ENCODE data around the gene VWA5B1.

DNA sequence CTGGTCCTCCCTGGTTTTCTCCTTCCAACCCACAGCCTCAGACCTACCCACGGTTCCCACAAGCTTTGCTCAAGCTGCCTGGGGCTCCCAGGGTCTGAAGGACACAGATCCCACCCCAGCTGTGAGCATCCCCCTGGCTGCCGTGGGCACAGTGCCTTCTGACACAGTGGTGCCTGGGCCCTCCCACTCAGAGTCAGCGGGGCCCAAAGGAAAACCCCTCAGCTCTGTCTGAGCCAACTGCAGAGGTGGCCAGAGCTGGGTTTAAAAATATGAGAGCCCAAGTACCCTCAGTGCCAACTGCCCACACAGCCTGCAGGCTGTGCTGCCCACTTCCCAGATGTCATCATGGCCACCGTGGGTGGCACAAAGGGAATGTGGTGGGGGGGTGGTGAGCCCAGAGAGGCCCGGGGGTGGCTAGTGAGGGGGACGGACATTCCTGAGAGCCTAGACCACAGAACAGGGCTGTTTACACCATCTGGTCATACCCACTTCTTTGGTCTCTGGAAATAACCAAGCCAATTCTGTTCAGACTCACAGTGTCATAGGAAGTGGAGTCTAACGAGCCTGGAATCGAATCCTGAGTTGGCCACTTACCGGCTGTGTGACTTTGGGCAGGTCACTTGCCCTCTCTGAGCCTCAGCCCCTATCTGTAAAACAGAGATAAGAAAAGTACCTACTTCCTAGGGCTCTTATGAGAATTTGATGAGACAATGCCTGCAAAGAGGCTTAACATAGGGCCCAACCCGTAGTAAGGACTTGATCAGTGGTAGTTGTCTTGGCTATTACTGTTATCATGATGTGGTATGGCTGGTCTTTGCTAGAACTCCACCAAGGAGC, 109.9 kb downstream of the VWA5B1 start:
- TF ChIP-seq GATA2 (IDR thresholded peaks at IDR 0.05; ENCODE audit: low read depth, low read length) (no peak), GATA3 (IDR thresholded peaks at IDR 0.05; ENCODE audit: low read depth, low read length) (no peak)

Measured in SH-SY5Y (cell line).